Thyroid gland (tissue), 4 donors: ENCODE measurements around the gene ZNF205. TPM values are rescaled to one million over a fixed set of nuclear protein-coding genes. Genes with fewer than 3 reads are reported as not detected.

Experiments
- DNase-seq, 2 donors: peaks; one replicate each; pipeline ENCODE4 v3.0.0-alpha.2; 2019
- H3K27ac ChIP-seq, 3 donors: fragments of 200-600 bp; sonication (generic); 1 replicate in 2 of 3; 2 replicates in 1 of 3; pipeline ENCODE4 v1.5.1; 2016 to 2019; ENCODE audit warnings: mild to moderate bottlenecking in 1 of 3, moderate library complexity in 1 of 3
- H3K27me3 ChIP-seq: fragments of 200-600 bp; sonication (generic); one replicate; pipeline ENCODE4 v1.5.1; 2019
- H3K36me3 ChIP-seq, 2 donors: fragments of 200-600 bp; sonication (generic); one replicate each; pipeline ENCODE4 v1.5.1; 2016 to 2019
- H3K4me1 ChIP-seq, 2 donors: fragments of 200-600 bp; sonication (generic); one replicate each; pipeline ENCODE4 v1.5.1; 2017 to 2019
- H3K4me3 ChIP-seq, 3 donors: fragments of 200-600 bp; sonication (generic); replicated peaks in 1 of 3; 1 replicate in 2 of 3; 2 replicates in 1 of 3; pipeline ENCODE4 v1.5.1; 2016; ENCODE audit warnings: mild to moderate bottlenecking in 1 of 3
- H3K9me3 ChIP-seq: fragments of 200-600 bp; sonication (generic); one replicate; pipeline ENCODE4 v1.5.1; 2017
- POLR2A ChIP-seq, 2 donors: fragments of 450-650 bp; IDR thresholded peaks; one replicate each; pipeline ENCODE4 v1.6.1; 2017; ENCODE audit warnings: antibody characterized with exemption in 2 of 2, mild to moderate bottlenecking in 2 of 2, moderate library complexity in 1 of 2
- WGBS, 2 donors: methylation state at CpG; one replicate each; pipeline ENCODE4 v1.1.5; 2017; 5-methylcytosine and 5-hydroxymethylcytosine counted together
- intact Hi-C: fragments of 100-400 bp; cut with DNase I; formaldehyde crosslinking; loops from one replicate; pipeline ENCODE4 v1.15.1; 2023
- total RNA-seq, 4 donors: library from RNA; depleted of rRNA; stranded (reverse); fragments of >200 nt; gene quantifications; one replicate each; pipeline ENCODE4 v1.2.3, GENCODE V29; 2016
- TF ChIP-seq, protein P1 (sequence below), 6 experiments: fragments of 200-600 bp in 3 of 6; fragments of 450-650 bp in 3 of 6; sonication (generic) in 3 of 6; IDR thresholded peaks; one replicate each; pipeline ENCODE4 v1.5.1; 2016 to 2019; ENCODE audit warnings: antibody characterized with exemption in 6 of 6, mild to moderate bottlenecking in 2 of 6, inconsistent platforms in 1 of 6, moderate library complexity in 1 of 6

Gene ZNF205
- total RNA-seq, 4 donors from 2014 or later: 18.5 to 28.9 (median 19.6) TPM

DNA sequence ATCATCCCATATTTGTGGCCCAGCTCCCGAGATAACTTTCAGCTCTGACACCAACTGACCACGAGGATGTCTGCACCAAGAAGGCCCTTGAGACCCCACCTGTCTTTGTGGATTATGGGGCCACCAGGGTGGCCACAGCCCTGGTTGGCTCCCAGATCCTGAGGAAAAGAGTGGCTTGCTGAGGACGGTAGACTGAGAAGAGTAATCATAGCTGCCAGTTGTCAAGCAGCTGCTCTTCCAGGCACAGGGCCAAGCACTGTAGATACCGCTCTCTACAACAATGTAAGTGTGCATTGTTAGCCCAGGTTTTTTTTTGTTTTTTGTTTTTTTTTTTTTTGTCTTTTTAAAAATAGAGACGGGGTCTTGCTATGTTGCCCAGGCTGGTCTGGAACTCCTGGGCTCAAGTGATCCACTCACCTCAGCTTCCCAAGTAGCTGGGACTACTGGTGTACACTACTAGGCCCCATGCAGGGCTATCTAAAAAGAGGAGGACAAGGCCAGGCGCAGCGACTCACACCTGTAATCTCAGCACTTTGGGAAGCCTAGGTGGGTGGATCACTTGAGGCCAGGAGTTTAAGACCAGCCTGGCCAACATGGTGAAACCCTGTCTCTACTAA lies 9.6 kb downstream of the ZNF205 start:
- DNase-seq: no peak
- 83 to 86% methylated on average over 7 of the region's 7 CpGs for WGBS, 2 donors
- Histone ChIP-seq H3K4me3 (no peak overlapping the region), H3K4me1 (peaks cover 6 to 12% of the 10 kb centered on the region in 2 donors), H3K36me3 (peaks cover 9 to 11% of the 10 kb centered on the region in 2 donors), H3K27me3 (no peaks in the 10 kb centered on the region), H3K9me3 (no peaks in the 10 kb centered on the region), H3K27ac (no peak overlapping the region)
- intact Hi-C loops: loop anchor here (10.0 kb wide), 1 partner anchor 57 kb away; the partner anchor contains the start of gene IL32
- TF ChIP-seq, protein P1, sequence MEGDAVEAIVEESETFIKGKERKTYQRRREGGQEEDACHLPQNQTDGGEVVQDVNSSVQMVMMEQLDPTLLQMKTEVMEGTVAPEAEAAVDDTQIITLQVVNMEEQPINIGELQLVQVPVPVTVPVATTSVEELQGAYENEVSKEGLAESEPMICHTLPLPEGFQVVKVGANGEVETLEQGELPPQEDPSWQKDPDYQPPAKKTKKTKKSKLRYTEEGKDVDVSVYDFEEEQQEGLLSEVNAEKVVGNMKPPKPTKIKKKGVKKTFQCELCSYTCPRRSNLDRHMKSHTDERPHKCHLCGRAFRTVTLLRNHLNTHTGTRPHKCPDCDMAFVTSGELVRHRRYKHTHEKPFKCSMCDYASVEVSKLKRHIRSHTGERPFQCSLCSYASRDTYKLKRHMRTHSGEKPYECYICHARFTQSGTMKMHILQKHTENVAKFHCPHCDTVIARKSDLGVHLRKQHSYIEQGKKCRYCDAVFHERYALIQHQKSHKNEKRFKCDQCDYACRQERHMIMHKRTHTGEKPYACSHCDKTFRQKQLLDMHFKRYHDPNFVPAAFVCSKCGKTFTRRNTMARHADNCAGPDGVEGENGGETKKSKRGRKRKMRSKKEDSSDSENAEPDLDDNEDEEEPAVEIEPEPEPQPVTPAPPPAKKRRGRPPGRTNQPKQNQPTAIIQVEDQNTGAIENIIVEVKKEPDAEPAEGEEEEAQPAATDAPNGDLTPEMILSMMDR (IDR thresholded peaks at IDR 0.05): no peak
- no peak for TF ChIP-seq POLR2A (IDR thresholded peaks at IDR 0.05)

DNA sequence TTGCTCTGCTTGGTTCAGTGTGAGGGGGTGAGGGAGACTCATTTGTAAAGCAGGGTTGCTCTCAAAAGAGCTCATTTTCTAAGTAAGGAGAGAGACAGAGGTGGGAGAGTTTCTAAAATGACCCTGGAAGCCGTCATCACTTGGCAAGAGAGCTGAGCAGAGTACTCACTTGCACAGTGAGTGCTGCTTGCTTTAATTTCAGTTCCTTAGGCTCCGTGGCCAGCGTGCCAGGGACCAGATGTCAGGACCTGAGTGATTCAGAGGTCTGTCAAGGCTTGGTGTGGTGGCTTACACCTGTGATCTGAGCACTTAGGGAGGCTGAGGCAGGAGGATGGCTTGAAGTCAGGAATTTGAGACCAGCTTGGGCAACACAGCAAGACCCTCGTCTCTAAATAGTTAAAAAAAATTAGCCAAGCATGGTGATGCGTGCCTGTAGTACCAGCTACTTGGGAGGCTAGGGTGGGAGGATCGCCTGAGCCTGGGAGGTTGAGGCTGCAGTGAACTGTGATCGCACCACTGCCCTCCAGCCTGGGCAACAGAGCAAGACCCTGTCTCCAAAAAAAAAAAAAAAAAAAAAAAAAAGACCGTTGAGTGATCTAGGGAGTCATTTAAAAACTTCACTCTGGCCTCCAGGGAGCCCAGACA lies 10.7 kb downstream of the ZNF205 start:
- TF ChIP-seq, protein P1 (IDR thresholded peaks at IDR 0.05): no peak
- TF ChIP-seq POLR2A (IDR thresholded peaks at IDR 0.05): no peak
- H3K36me3 ChIP-seq: peaks cover 9 to 11% of the 10 kb centered on the region in 2 donors
- intact Hi-C loops: loop anchor here (10.0 kb wide), 1 partner anchor 58 kb away; the partner anchor contains the start of gene IL32
- no peaks in the 10 kb centered on the region for H3K9me3 ChIP-seq
- no peaks in the 10 kb centered on the region for H3K27me3 ChIP-seq
- no peak overlapping the region for H3K27ac ChIP-seq
- peaks cover 6 to 12% of the 10 kb centered on the region in 2 donors for H3K4me1 ChIP-seq
- 59 to 67% methylated on average over 8 of the region's 8 CpGs for WGBS, 2 donors
- H3K4me3 ChIP-seq: no peak overlapping the region
- no peak for DNase-seq

DNA sequence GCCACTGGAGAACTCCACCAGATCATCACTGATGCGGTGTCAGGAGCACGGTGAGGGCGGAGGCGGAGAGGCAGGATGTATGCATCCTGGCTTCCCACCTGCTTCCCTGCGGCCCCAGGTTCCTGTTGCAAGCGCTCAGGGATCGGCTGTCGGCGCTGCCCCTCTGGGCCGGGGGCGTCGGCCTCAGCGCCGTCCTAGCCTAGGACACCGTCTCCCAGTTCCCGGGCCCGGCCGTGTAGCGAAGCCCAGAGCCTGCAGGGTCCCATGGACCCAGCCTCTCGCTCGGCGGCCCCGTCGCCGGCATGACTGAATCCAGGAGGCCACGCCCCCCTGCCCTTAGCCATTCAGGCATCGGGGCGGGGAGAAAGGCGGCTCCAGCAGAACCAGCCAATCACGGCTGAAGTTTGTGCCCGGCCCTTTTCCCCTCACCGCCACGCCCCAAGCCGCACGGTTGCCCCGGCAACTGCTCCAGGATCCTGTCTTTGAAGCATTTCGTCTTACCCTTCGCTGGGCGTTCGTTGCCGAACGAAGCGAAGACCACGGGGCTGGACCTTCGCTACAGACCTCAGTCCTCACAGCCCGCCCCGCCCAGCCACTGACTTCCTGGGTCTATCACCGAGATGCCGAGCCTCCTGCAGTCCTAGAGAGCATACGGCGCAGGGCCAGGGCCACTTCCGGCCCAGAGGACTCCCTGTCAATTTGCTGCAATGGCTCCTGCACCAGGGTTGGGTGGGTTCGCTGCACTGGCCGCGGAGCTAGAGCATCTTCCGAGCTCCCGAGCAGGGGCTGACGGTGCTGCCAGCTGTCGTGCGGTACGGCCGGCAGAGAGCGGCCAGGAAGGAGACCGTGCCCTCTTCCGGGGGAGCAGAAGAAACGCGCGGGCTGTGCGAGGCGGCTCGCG lies 11.8 kb downstream of the ZNF205 start:
- TF ChIP-seq, protein P1 (IDR thresholded peaks at IDR 0.05): peak in 1 of 6 experiments; percentile 24
- peak in 1 of 2 donors; percentile 52 for TF ChIP-seq POLR2A (IDR thresholded peaks at IDR 0.05)
- Histone ChIP-seq H3K4me1 (peaks cover 6 to 20% of the 10 kb centered on the region in 2 donors), H3K36me3 (peaks cover 9% of the 10 kb centered on the region in 2 donors), H3K9me3 (no peaks in the 10 kb centered on the region), H3K4me3 (peak overlapping the region; percentile 29 to 51 (median 46)), H3K27ac (peak overlapping the region; percentile 41 to 68 (median 54)), H3K27me3 (no peaks in the 10 kb centered on the region)
- intact Hi-C loops: loop anchor here (10.0 kb wide), 1 partner anchor 59 kb away; the partner anchor contains the start of gene IL32
- 0 to 1% methylated on average over 14 to 53 of the region's 72 CpGs for WGBS, 2 donors
- DNase-seq: peak; percentile 98

DNA sequence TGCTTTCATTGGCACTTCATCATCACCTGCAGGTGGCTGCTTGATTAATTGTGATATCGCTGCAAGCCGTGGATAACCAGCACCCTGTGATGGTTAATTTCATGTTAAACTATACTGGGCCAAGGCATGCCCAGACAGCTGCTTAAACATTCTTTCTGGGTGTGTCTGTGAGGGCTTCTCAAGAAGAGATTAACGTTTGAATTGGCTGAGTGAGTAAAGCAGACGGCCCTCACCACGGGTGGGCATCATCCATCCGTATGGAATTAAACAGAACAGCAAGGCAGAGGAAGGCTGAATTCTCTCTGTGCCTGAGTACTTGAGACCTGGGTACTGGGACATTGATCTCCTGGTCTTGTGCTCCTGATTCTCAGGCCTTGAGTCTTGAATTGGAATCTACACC lies 15.4 kb downstream of the ZNF205 start:
- H3K9me3 ChIP-seq: no peaks in the 10 kb centered on the region
- intact Hi-C loops: loop anchor here (10.0 kb wide), 1 partner anchor 63 kb away; the partner anchor contains the start of gene IL32
- peaks cover 6 to 30% of the 10 kb centered on the region in 2 donors for H3K4me1 ChIP-seq
- no peak for DNase-seq
- H3K4me3 ChIP-seq: no peak overlapping the region
- peaks cover 0 to 4% of the 10 kb centered on the region in 2 donors for H3K36me3 ChIP-seq
- 79 to 80% methylated on average over 6 of the region's 6 CpGs for WGBS, 2 donors
- TF ChIP-seq, protein P1 (IDR thresholded peaks at IDR 0.05): no peak
- TF ChIP-seq POLR2A (IDR thresholded peaks at IDR 0.05): no peak
- H3K27ac ChIP-seq: no peak overlapping the region
- no peaks in the 10 kb centered on the region for H3K27me3 ChIP-seq
